ENCODE measurements around the gene HSPBP1. TPM values are rescaled to one million over a fixed set of nuclear protein-coding genes. Genes with fewer than 3 reads are reported as not detected.

The HSPBP1 gene
- total and polyA plus RNA-seq, 9 of the 15 experiments (the other 6 are each of a cell fraction or from before 2014, with no cell fraction given) = 0.83 to 81.3 (median 21.8) TPM

GRCh38 chr19:55277494-55277893, 2.4 kb downstream of the HSPBP1 start:
- Histone ChIP-seq H3K9me3 (replicated peaks; ENCODE audit: control insufficient read depth, insufficient read depth, low read depth, low read length) (no peaks in the 10 kb centered on the region), H3K4me1 (replicated peaks in 1 of 2; ENCODE audit: control insufficient read depth in 2 of 2, insufficient read depth in 2 of 2, low read length in 2 of 2) (peaks cover 19% of the 10 kb centered on the region in 2 experiments), H3K27ac (ENCODE audit: extremely low read depth, low read depth, low read length) (no peak overlapping the region; the same call in 2 of the 3 replicates), H3K9ac (ENCODE audit: insufficient read depth in 1 of 2, low read depth in 2 of 2, low read length in 2 of 2) (peak overlapping the region in 1 of 2 experiments; percentile 68; a peak in 1 of 4 replicates), H3K27me3 (ENCODE audit: control insufficient read depth in 2 of 2, insufficient read depth in 2 of 2, low read length in 2 of 2) (no peaks in the 10 kb centered on the region), H3K79me2 (ENCODE audit: control insufficient read depth, insufficient read depth, low read length) (peaks cover 12% of the 10 kb centered on the region), H4K20me1 (replicated peaks; ENCODE audit: control insufficient read depth, insufficient read depth, low read length) (no peaks in the 10 kb centered on the region), H3K36me3 (ENCODE audit: control insufficient read depth, insufficient read depth, low read length) (peaks cover 34% of the 10 kb centered on the region; the same call in 2 of the 3 replicates), H3K4me2 (ENCODE audit: insufficient read depth, low read length) (no peak overlapping the region), H3K9me1 (ENCODE audit: control insufficient read depth, insufficient read depth, low read length) (no peaks in the 10 kb centered on the region), H3K4me3 (no peak overlapping the region), H2AFZ (ENCODE audit: low read depth, low read length) (no peak overlapping the region)
- no peak for ATAC-seq
- CTCF ChIA-PET (ENCODE audit: low intra/inter-chr PET ratio) = no interaction called here
- in situ Hi-C loops (cut with MboI) (no loop called here), intact Hi-C loops (cut with micrococcal nuclease) (no loop called here)
- no TSS peak for BruUV-seq (replicated peaks)
- 95% methylated on average over 13 of the region's 17 CpGs for WGBS (ENCODE audit: insufficient coverage, low coverage, missing lambda C conversion rate)
- FAIRE-seq = no peak
- DNase-seq (ENCODE audit: extremely low read depth in 1 of 4, low spot score in 3 of 4) = no peak
- POLR2A ChIA-PET = interaction anchor here (0.6 to 2.0 kb wide), 5 partner anchors 16 to 167 kb away, joined by 3 to 8 read pairs (median 3); no protein-coding TSS in a partner anchor
- TF ChIP-seq ETV1 (tag; conservative IDR thresholded peaks at IDR 0.05; ENCODE audit: low read depth) = no peak
- TF ChIP-seq POLR2G (IDR thresholded peaks at IDR 0.05; ENCODE audit: low read depth, low read length) = 0 out of 2 replicates have a peak, but pooled peaks have one; percentile 25
- TF ChIP-seq RBFOX2 (IDR thresholded peaks at IDR 0.05; ENCODE audit: low read depth, low read length) = 0 out of 2 replicates have a peak, but pooled peaks have one; percentile 16

- Histone ChIP-seq H3K4me2 (ENCODE audit: insufficient read depth, low read length) (no peak overlapping the region), H3K9me1 (ENCODE audit: control insufficient read depth, insufficient read depth, low read length) (no peaks in the 10 kb centered on the region), H2AFZ (ENCODE audit: low read depth, low read length) (no peak overlapping the region), H3K4me1 (replicated peaks in 1 of 2; ENCODE audit: control insufficient read depth in 2 of 2, insufficient read depth in 2 of 2, low read length in 2 of 2) (peaks cover 19% of the 10 kb centered on the region in 2 experiments), H3K9me3 (replicated peaks; ENCODE audit: control insufficient read depth, insufficient read depth, low read depth, low read length) (no peaks in the 10 kb centered on the region), H3K27ac (ENCODE audit: extremely low read depth, low read depth, low read length) (no peak overlapping the region; the same call in 2 of the 3 replicates), H4K20me1 (replicated peaks; ENCODE audit: control insufficient read depth, insufficient read depth, low read length) (no peaks in the 10 kb centered on the region), H3K9ac (ENCODE audit: insufficient read depth in 1 of 2, low read depth in 2 of 2, low read length in 2 of 2) (0 out of 4 replicates have a peak overlapping the region, but pooled peaks of 1 of the 2 experiments have one; percentile 68), H3K79me2 (ENCODE audit: control insufficient read depth, insufficient read depth, low read length) (peaks cover 12% of the 10 kb centered on the region), H3K4me3 (no peak overlapping the region), H3K27me3 (ENCODE audit: control insufficient read depth in 2 of 2, insufficient read depth in 2 of 2, low read length in 2 of 2) (no peaks in the 10 kb centered on the region), H3K36me3 (ENCODE audit: control insufficient read depth, insufficient read depth, low read length) (peaks cover 37% of the 10 kb centered on the region; the same call in 2 of the 3 replicates)
- in situ Hi-C loops (cut with MboI) = no loop called here
- BruUV-seq (replicated peaks) = no TSS peak
- no peak for ATAC-seq
- 87% methylated on average over 15 of the region's 15 CpGs for WGBS (ENCODE audit: insufficient coverage, low coverage, missing lambda C conversion rate)
- intact Hi-C loops (cut with micrococcal nuclease) = no loop called here
- POLR2A ChIA-PET = interaction anchor here (1.0 to 1.6 kb wide), 2 partner anchors 17 to 23 kb away, joined by 3 read pairs; no protein-coding TSS in a partner anchor
- no peak for DNase-seq (ENCODE audit: extremely low read depth in 1 of 4, low spot score in 3 of 4)
- no peak for FAIRE-seq
- CTCF ChIA-PET (ENCODE audit: low intra/inter-chr PET ratio) = no interaction called here
- no peak for TF ChIP-seq RBBP5 (IDR thresholded peaks at IDR 0.05; ENCODE audit: borderline replicate concordance, insufficient read depth, low read length, poor library complexity, severe bottlenecking)
- TF ChIP-seq TOE1 (IDR thresholded peaks at IDR 0.05; ENCODE audit: borderline replicate concordance) = no peak
- no peak for TF ChIP-seq TOE1 (CRISPR knock-in tag; IDR thresholded peaks at IDR 0.05; ENCODE audit: borderline replicate concordance, low read depth)
- no peak for TF ChIP-seq HDAC8 (tag; IDR thresholded peaks at IDR 0.05)
Measured at GRCh38 chr19:55276720-55277430, 3.0 kb downstream of the HSPBP1 start.
